GM18526 (cell line): ENCODE data around the gene ART1.

Experiments
- POLR2A ChIP-seq: IDR thresholded peaks from 3 replicates; pipeline ENCODE4 v1.6.1; 2011; ENCODE audit not compliant: insufficient read length; ENCODE audit errors: extremely low read depth

Gene ART1, protein sequence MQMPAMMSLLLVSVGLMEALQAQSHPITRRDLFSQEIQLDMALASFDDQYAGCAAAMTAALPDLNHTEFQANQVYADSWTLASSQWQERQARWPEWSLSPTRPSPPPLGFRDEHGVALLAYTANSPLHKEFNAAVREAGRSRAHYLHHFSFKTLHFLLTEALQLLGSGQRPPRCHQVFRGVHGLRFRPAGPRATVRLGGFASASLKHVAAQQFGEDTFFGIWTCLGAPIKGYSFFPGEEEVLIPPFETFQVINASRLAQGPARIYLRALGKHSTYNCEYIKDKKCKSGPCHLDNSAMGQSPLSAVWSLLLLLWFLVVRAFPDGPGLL

GRCh38 chr11:3644817-3645235, at the start of gene ART1:
Gene ART1, plus strand, starts transcription at chr11:3645128. Its CDS starts 14,086 bp downstream, at chr11:3659214.
- no peak for TF ChIP-seq POLR2A

- no peak for TF ChIP-seq POLR2A
Observed at GRCh38 chr11:3604167-3604566, 40.8 kb upstream of the ART1 start.

DNA sequence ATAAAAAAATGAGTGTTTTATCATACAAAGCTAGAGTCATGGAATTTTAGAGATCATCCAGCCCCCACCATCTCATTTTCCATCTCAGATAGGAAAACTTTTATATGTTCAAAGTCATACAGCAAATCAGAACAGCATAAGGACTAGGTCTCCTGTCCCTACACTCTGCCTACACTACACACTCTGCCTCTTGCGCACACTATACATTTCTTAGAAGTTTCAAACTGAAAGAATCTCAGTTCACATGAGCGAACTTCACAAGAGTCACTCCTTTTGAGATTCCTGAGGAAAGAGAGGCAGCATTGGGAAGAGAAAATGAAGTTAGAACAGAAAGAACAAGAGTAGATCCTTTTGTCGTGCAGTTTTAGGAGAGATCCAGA, 39.7 kb upstream of the ART1 start:
- no peak for TF ChIP-seq POLR2A

- TF ChIP-seq POLR2A: no peak
Observed at GRCh38 chr11:3605771-3606203, 39.1 kb upstream of the ART1 start.

DNA sequence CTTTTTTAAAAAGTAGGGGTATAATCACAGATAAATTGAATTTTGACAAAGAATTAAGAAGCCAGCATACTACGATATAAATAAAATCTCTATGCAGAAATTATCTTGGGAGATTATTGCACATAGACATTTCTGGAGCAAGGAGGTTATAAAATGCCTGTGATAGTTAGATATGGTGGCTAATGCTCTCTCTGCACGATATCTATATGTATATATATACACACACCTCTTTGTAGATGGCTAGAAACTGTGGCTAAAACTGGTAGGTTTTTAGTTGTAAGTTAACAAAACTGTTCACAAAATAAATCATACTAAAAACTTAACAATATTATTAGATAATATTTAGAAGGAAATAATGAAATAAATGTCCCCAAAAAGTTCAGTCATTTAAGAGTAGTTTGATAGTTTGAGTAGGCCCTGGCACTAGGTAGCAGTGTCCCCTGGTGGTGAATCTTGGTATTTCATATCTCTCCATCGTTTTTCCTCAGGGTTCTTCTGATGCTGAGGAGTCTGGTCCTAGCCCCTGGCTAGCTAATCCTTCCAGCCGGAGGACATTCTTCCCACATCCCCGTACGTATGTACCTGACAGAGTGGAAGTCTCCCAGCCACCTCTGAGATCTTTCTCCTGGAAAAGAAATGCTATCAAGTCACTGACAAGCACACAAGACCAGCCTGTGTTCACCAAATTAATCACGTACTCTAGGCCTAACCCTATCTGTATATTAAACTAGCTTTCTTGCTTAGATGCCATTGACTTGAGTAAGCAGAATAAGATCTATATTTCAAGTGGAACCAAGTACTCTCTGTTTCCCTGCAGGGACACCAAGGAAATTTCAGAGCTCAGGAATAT, 35.3 kb upstream of the ART1 start:
- no peak for TF ChIP-seq POLR2A

- no peak for TF ChIP-seq POLR2A
Observed at GRCh38 chr11:3610846-3611245, 34.1 kb upstream of the ART1 start.

DNA sequence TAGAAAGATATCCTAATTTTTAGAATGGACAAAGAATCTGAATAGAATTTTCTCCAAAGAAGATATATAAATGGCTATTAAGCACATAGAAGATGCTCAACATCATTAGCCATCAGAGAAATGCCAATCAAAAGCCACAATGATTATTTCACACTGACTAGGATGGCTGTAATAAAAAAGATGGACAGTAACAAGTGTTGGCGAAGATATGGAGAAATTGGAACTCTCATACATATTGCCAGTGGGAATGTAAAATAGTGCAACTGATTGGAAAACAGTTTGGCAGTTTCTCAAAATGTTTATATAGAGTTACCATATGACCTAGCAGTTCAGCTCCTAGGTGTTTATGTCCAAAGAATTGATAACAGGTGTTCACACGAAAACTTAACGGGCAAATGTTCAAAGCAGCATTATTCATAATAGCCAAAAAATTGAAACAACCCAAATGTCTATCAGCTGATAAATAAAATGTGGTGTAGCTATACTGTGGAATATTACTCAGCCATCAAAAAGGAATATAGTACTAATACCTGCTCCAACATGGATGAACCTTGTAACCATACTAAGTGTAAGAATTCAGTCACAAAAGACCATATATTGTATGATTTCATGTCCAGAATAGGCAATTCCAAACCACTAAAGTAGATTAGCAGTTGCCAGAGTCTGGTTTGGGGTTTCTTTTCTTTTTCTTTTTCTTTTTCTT, 32.8 kb upstream of the ART1 start:
- no peak for TF ChIP-seq POLR2A

DNA sequence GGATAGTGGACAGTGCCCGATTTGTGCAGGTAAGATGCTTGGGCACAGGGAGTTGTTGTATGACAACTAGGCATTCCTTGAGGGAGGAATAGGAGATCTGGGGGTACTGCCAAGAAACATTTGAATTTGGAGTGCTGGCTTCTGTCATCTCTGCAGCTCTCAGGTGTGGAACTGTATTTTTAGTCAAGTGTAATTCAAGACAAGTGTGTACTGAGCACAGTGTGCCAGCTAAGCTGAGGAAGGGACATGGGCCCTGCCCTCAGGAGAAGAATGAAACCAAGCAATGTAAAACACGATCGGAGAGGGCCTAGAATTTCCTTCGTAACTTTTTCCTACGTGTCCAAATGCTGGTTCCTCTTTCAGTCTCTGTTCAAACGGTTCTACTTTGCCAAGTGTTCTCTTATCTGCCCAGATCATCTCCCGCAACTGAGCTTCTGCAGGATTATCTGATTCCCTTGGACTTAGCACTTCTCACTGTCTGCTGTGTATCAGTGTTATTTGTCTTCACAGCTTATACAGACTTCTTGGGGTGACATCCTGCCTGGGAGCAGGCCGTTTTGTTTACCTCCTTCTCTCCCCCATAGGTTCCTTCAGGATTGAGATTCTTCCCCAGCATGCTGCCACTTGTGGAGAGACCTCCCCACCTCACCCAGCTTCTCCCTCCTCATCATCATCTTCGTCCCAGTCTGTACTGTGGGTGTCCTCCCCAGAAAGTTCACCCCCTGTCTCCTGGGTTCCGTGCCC, 30.8 kb upstream of the ART1 start:
- no peak for TF ChIP-seq POLR2A

DNA sequence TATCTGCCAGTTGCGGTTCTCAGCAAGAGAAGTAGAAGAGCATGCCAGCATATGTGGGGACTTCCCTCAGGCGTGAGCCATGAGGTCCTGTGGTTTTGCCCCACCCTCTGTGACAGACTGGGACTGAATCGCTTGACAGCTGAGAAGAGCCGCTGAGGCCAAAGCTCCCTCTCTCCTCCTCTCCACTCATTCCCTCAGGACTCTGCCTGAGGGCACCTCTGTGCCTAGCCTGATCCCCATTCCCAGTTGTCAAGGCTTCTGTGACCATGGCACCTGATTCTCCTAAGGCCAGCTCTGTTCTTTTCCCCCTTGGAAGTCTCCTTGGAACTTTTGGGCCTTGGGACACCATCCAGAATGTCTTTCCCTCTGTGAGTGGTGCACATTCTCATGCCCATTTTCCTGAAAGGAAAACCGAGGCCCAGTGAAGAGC, 30.2 kb upstream of the ART1 start:
- no peak for TF ChIP-seq POLR2A

- no peak for TF ChIP-seq POLR2A
Observed at GRCh38 chr11:3615998-3616397, 28.9 kb upstream of the ART1 start.

DNA sequence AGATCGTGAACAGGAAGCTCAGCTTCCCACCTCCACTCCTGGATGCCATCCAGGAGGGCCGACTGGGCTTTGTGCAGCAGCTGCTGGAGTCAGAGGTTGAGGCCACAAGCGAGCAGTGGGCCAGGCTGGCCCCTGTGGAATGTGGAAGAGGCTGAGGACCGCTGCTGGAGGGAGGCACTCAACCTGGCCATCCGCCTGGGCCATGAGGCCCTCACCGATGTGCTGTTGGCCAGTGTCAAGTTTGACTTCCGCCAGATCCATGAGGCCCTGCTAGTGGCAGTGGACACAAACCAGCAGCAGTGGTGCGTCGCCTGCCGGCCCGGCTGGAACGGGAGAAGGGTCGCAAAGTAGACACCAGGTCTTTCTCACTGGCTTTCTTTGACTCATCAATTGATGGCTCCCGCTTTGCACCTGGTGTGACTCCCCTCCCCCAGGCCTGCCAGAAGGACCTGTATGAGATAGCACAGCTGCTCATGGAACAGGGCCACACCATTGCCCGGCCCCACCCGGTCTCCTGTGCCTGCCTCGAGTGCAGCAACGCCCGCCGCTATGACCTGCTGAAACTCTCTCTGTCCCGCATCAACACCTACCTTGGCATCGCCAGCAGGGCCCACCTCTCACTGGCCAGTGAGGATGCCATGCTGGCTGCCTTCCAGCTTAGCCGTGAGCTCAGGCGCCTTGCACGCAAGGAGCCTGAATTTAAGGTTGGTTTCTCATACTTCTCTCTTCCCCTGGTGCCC, 28.0 kb upstream of the ART1 start:
- no peak for TF ChIP-seq POLR2A

DNA sequence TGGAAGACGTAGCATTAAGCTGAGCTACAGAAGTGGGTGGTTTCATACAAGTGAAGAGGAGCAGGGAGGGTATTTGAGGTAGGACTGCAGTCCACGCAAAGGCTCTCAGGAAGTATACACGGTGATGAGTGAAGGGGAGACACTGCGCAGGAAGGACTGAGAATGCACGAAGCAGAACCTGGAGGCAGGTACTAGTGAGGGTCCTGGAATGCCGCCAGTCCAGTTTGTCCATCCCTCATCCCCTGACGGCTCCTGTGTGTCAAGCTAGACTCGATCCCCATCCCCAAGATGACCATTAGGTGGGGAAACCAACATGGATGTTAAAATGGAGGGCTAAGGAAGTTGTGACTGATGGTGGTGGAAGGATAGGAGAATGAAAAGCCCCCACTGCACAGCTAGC, 26.9 kb upstream of the ART1 start:
- TF ChIP-seq POLR2A: no peak

GRCh38 chr11:3622521-3622920, 22.4 kb upstream of the ART1 start:
- no peak for TF ChIP-seq POLR2A

DNA sequence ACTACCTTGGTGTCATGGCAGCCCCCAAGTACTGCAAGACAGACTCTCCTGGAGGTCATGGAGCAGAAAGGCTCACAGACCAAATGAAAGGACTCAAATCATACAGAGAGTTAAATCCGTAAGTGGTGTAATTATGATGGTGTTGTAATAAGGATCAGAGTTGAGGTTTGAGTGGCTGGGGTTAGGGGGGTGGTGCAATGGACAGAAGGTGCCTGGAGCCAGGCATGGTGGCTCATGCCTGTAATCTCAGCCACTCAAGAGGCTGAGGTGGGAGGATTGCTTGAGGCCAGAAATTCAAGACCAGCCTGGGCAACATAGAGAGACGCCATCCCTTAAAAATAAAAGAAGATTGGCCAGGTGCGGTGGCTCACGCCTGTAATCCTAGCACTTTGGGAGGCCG, 21.8 kb upstream of the ART1 start:
- no peak for TF ChIP-seq POLR2A
